ENCODE results near the gene SLC4A11. TPM values are rescaled to one million over a fixed set of nuclear protein-coding genes. Genes with fewer than 3 reads are reported as not detected.
A peak's percentile ranks its signal among the peaks of the same experiment; 100 is the strongest.
"Not testable (repeated sequence)": the region's sequence is repeated elsewhere in the genome, so short reads cannot be mapped to it uniquely, and the experiment has no call there.

The SLC4A11 gene
- total RNA-seq, 4 donors from 2014 or later, result 7.2 to 24.7 (median 17.7) TPM

- Histone ChIP-seq H3K36me3 (peaks cover 0 to 70% (median 0%) of the 10 kb centered on the region in 3 donors), H3K4me3 (no peak overlapping the region), H3K27me3 (no peaks in the 10 kb centered on the region), H3K27ac (peak overlapping the region; percentile 8 to 52 (median 41)), H3K4me1 (peaks cover 6 to 74% (median 18%) of the 10 kb centered on the region in 3 donors), H3K9me3 (no peaks in the 10 kb centered on the region)
- no peak for TF ChIP-seq POLR2A (IDR thresholded peaks at IDR 0.05)
- TF ChIP-seq CTCF (IDR thresholded peaks at IDR 0.05), result no peak
- intact Hi-C loops (cut with DNase I), result no loop called here
- DNase-seq, result no peak
- WGBS, 2 donors, result 68 to 78% methylated on average over 13 to 18 of the region's 25 CpGs
Measured at GRCh38 chr20:3222635-3223600, 16.1 kb downstream of the SLC4A11 start.

- Histone ChIP-seq H3K27me3 (no peaks in the 10 kb centered on the region), H3K36me3 (peaks cover 0 to 68% (median 0%) of the 10 kb centered on the region in 3 donors), H3K9me3 (no peaks in the 10 kb centered on the region), H3K4me1 (peaks cover 6 to 64% (median 12%) of the 10 kb centered on the region in 3 donors), H3K27ac (peak overlapping the region; percentile 8 to 62 (median 42)), H3K4me3 (no peak overlapping the region)
- intact Hi-C loops (cut with DNase I), result no loop called here
- no peak for TF ChIP-seq CTCF (IDR thresholded peaks at IDR 0.05)
- TF ChIP-seq POLR2A (IDR thresholded peaks at IDR 0.05), result no peak
- no peak for DNase-seq
- 86 to 92% methylated on average over 13 of the region's 18 CpGs for whole genome bisulfite sequencing, 2 donors
Measured at GRCh38 chr20:3221398-3222226, 17.4 kb downstream of the SLC4A11 start.

GRCh38 chr20:3218307-3218988 is 20.5 kb downstream of the SLC4A11 start:
- Histone ChIP-seq H3K4me1 (peaks cover 6 to 38% (median 8%) of the 10 kb centered on the region in 3 donors), H3K27me3 (no peaks in the 10 kb centered on the region), H3K9me3 (no peaks in the 10 kb centered on the region), H3K36me3 (peaks cover 0 to 83% (median 16%) of the 10 kb centered on the region in 3 donors), H3K4me3 (peak overlapping the region in 1 of 4 donors; percentile 14), H3K27ac (peak overlapping the region in 3 of 4 donors; percentile 6 to 52 (median 18))
- peak; percentile 67 to 98 (median 92) for TF ChIP-seq CTCF (IDR thresholded peaks at IDR 0.05)
- no peak for TF ChIP-seq POLR2A (IDR thresholded peaks at IDR 0.05)
- intact Hi-C loops (cut with DNase I), result loop anchor here (10.0 kb wide), 1 partner anchor 96 kb away; no protein-coding TSS in a partner anchor
- no peak for DNase-seq
- 45 to 65% methylated on average over 4 to 9 of the region's 30 CpGs for WGBS, 2 donors

GRCh38 chr20:3215359-3215917 is 23.6 kb downstream of the SLC4A11 start:
- H3K9me3 ChIP-seq, H3K27me3 ChIP-seq, H3K4me3 ChIP-seq, H3K27ac ChIP-seq, DNase-seq: not testable (repeated sequence)
- 92 to 97% methylated on average over 6 to 7 of the region's 7 CpGs for WGBS, 2 donors
- intact Hi-C loops (cut with DNase I), result loop anchor here (10.0 kb wide), 1 partner anchor 99 kb away; no protein-coding TSS in a partner anchor
- Histone ChIP-seq H3K36me3 (peaks cover 0 to 58% (median 18%) of the 10 kb centered on the region in 3 donors), H3K4me1 (peaks cover 8 to 22% (median 10%) of the 10 kb centered on the region in 3 donors)

GRCh38 chr20:3213226-3213625 is 25.8 kb downstream of the SLC4A11 start:
- no peaks in the 10 kb centered on the region for H3K9me3 ChIP-seq
- no peak for DNase-seq
- no peak overlapping the region for H3K4me3 ChIP-seq
- TF ChIP-seq CTCF (IDR thresholded peaks at IDR 0.05), result no peak
- TF ChIP-seq POLR2A (IDR thresholded peaks at IDR 0.05), result no peak
- H3K4me1 ChIP-seq, result peaks cover 8 to 30% (median 15%) of the 10 kb centered on the region in 3 donors
- peaks cover 0 to 46% (median 18%) of the 10 kb centered on the region in 3 donors for H3K36me3 ChIP-seq
- WGBS, 2 donors, result 93% methylated on average over 7 of the region's 7 CpGs
- intact Hi-C loops (cut with DNase I), result loop anchor here (10.0 kb wide), 1 partner anchor 102 kb away; no protein-coding TSS in a partner anchor
- H3K27ac ChIP-seq, result no peak overlapping the region
- no peaks in the 10 kb centered on the region for H3K27me3 ChIP-seq

Measured in esophagus squamous epithelium (tissue), 5 donors.